RWPE2 (cell line): ENCODE measurements around the gene NHLRC2.
"Not testable (repeated sequence)": the region's sequence is repeated elsewhere in the genome, so short reads cannot be mapped to it uniquely, and the experiment has no call there.

Experiments
- ATAC-seq: fragments of 200-7000 bp; cut with Tn5 transposase; 3 replicates; pipeline ENCODE4 v1.9.1; 2021; ENCODE audit warnings: low read depth
- DNase-seq: peaks from one replicate; pipeline ENCODE4 v3.0.0-alpha.2; 2020; ENCODE audit warnings: low spot score
- H3K27ac ChIP-seq: fragments of 450-650 bp; 2 replicates; pipeline ENCODE4 v1.5.1; 2017; ENCODE audit warnings: mild to moderate bottlenecking; ENCODE audit not compliant: poor library complexity, severe bottlenecking
- H3K27me3 ChIP-seq: fragments of 250-450 bp; sonication (Bioruptor Pico); 2 replicates; pipeline ENCODE4 v1.5.1; 2021; ENCODE audit warnings: mild to moderate bottlenecking, moderate library complexity; ENCODE audit not compliant: insufficient read depth, poor library complexity, severe bottlenecking
- H3K36me3 ChIP-seq: fragments of 250-450 bp; sonication (Bioruptor Pico); 2 replicates; pipeline ENCODE4 v1.5.1; 2020; ENCODE audit warnings: low read depth, mild to moderate bottlenecking, moderate library complexity
- H3K4me1 ChIP-seq: fragments of 250-450 bp; sonication (Bioruptor Pico); 2 replicates; pipeline ENCODE4 v1.5.1; 2021; ENCODE audit warnings: mild to moderate bottlenecking, moderate library complexity; ENCODE audit not compliant: insufficient read depth, poor library complexity, severe bottlenecking
- H3K4me3 ChIP-seq: fragments of 250-450 bp; sonication (Bioruptor Pico); 2 replicates; pipeline ENCODE4 v1.5.1; 2021; ENCODE audit warnings: mild to moderate bottlenecking, moderate library complexity; ENCODE audit not compliant: severe bottlenecking
- H3K9me3 ChIP-seq: fragments of 250-450 bp; sonication (Bioruptor Pico); 2 replicates; pipeline ENCODE4 v1.5.1; 2021; ENCODE audit warnings: mild to moderate bottlenecking, moderate library complexity; ENCODE audit not compliant: severe bottlenecking
- TF ChIP-seq, protein P1 (sequence below): fragments of 450-650 bp; IDR thresholded peaks from one replicate; pipeline ENCODE4 v1.5.1; 2017; ENCODE audit warnings: mild to moderate bottlenecking, moderate library complexity; ENCODE audit not compliant: poor library complexity, severe bottlenecking

Gene NHLRC2

DNA sequence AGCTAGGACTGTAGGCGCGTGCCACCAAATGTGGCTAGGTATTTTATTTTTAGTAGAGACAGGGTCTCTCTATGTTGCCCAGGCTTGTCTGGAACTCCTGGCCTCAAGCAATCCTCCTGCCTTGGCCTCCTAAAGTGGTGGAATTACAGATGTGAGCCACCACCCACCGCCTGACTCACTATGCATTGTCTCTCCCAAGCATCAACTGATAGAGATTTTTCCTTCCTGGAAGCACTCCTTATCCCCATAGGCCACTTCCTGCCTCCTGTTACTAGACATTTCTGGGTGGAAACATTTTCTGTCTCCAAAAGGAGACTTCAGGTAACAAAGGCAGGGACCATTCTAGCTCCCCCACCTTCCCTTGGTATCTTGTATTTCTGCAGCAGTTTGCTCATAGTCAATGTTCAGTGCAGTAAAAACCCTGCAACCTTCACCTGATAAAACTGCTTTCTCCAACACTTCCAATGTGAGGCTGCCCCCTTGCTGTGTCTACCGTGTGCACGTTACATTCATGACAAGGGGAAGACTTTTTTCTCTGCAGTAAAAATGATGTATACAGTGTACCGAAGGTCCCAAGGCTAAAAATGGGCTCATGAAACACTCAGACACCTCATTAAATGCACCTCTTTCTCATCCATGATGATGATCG, 84.9 kb downstream of the NHLRC2 start:
- H3K4me3 ChIP-seq, result no peak overlapping the region
- H3K4me1 ChIP-seq, result no peaks in the 10 kb centered on the region
- H3K27me3 ChIP-seq, result no peaks in the 10 kb centered on the region
- H3K27ac ChIP-seq, result no peak overlapping the region
- H3K36me3 ChIP-seq, result no peaks in the 10 kb centered on the region
- TF ChIP-seq, protein P1, sequence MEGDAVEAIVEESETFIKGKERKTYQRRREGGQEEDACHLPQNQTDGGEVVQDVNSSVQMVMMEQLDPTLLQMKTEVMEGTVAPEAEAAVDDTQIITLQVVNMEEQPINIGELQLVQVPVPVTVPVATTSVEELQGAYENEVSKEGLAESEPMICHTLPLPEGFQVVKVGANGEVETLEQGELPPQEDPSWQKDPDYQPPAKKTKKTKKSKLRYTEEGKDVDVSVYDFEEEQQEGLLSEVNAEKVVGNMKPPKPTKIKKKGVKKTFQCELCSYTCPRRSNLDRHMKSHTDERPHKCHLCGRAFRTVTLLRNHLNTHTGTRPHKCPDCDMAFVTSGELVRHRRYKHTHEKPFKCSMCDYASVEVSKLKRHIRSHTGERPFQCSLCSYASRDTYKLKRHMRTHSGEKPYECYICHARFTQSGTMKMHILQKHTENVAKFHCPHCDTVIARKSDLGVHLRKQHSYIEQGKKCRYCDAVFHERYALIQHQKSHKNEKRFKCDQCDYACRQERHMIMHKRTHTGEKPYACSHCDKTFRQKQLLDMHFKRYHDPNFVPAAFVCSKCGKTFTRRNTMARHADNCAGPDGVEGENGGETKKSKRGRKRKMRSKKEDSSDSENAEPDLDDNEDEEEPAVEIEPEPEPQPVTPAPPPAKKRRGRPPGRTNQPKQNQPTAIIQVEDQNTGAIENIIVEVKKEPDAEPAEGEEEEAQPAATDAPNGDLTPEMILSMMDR, result no peak
- no peaks in the 10 kb centered on the region for H3K9me3 ChIP-seq
- DNase-seq (no peak), ATAC-seq (no peak)

- Histone ChIP-seq H3K9me3 (no peaks in the 10 kb centered on the region), H3K4me3 (no peak overlapping the region), H3K36me3 (no peaks in the 10 kb centered on the region), H3K4me1 (peaks cover 11% of the 10 kb centered on the region), H3K27ac (no peak overlapping the region), H3K27me3 (no peaks in the 10 kb centered on the region)
- TF ChIP-seq, protein P1, result no peak
- DNase-seq (no peak), ATAC-seq (no peak)
Observed at GRCh38 chr10:113941140-113941539, 86.7 kb downstream of the NHLRC2 start.

- not testable (repeated sequence) for H3K27me3 ChIP-seq, H3K27ac ChIP-seq, ATAC-seq, H3K4me3 ChIP-seq, DNase-seq, H3K9me3 ChIP-seq, H3K36me3 ChIP-seq
- peaks cover 14% of the 10 kb centered on the region for H3K4me1 ChIP-seq
Observed at GRCh38 chr10:113943196-113943595, 88.7 kb downstream of the NHLRC2 start.

- DNase-seq, result no peak
Observed at GRCh38 chr10:113945075-113945686, 90.7 kb downstream of the NHLRC2 start.

DNA sequence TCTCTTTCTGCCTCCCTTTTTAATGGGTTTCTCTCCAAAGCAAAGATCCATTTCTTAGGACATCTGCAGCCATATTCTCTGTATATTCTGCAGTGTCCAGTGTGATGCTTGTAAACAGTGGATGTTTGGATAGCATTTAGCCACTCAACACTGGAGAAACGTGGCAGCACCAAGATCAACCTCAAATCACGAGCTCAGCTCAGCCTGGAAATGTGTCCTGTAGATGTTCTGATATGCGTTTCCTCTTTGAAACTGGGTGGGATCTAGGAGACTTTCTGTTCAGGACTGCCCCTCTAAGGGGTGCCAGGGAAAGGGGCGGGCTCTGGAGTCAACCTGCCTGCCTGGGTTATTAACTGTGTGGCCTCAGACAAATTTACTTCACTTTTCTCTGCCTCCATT, 91.2 kb downstream of the NHLRC2 start:
- Histone ChIP-seq H3K4me1 (peaks cover 14% of the 10 kb centered on the region), H3K36me3 (no peaks in the 10 kb centered on the region), H3K27ac (peak overlapping the region; percentile 42), H3K4me3 (no peak overlapping the region), H3K27me3 (no peaks in the 10 kb centered on the region), H3K9me3 (no peaks in the 10 kb centered on the region)
- DNase-seq, result no peak
- no peak for ATAC-seq
- TF ChIP-seq, protein P1, result no peak

More at GRCh38 chr10:113945075-113945686, 90.7 kb downstream of the NHLRC2 start:
- peak overlapping the region; percentile 42 for H3K27ac ChIP-seq
- H3K36me3 ChIP-seq, result no peaks in the 10 kb centered on the region
- TF ChIP-seq, protein P1, result no peak
- H3K27me3 ChIP-seq, result no peaks in the 10 kb centered on the region
- H3K4me3 ChIP-seq, result no peak overlapping the region
- peaks cover 14% of the 10 kb centered on the region for H3K4me1 ChIP-seq
- peak; percentile 89 for ATAC-seq
- H3K9me3 ChIP-seq, result no peaks in the 10 kb centered on the region
